A549 (cell line): ENCODE measurements around the gene IGFBP2.

Experiments used
- CBX8 ChIP-seq: fragments of 200-600 bp; sonication (generic); IDR thresholded peaks from 2 replicates; pipeline ENCODE4 v1.6.1; 2016
- CHD2 ChIP-seq: fragments of 150-350 bp; IDR thresholded peaks from 2 replicates; pipeline ENCODE4 v1.6.1; 2014; ENCODE audit warnings: low read length; ENCODE audit not compliant: partially characterized antibody
- CHD4 ChIP-seq: fragments of 200-600 bp; sonication (generic); IDR thresholded peaks from 2 replicates; pipeline ENCODE4 v1.6.1; 2016; ENCODE audit warnings: antibody characterized with exemption, mild to moderate bottlenecking, borderline replicate concordance
- CTCF ChIP-seq: fragments of >200 bp; sonication (Bioruptor Twin); formaldehyde crosslinking; IDR thresholded peaks from 3 replicates; pipeline ENCODE4 v1.5.1; 2016
- ELK1 ChIP-seq: fragments of 150-350 bp; IDR thresholded peaks from 2 replicates; pipeline ENCODE4 v1.6.1; 2014; ENCODE audit warnings: low read depth, mild to moderate bottlenecking, low read length
- FOSL2 ChIP-seq, 2 experiments: fragments of 450-650 bp in 1 of 2; fragments of >200 bp in 1 of 2; sonication (Bioruptor Twin) in 1 of 2; formaldehyde crosslinking; IDR thresholded peaks; 2 replicates each; pipeline versions ENCODE4 v1.5.0 to v1.6.1; 2016 to 2020; ENCODE audit warnings: mild to moderate bottlenecking in 1 of 2, moderate library complexity in 1 of 2
- JUN ChIP-seq, 2 experiments: fragments of >200 bp; sonication (Bioruptor Twin); formaldehyde crosslinking; IDR thresholded peaks; 2 replicates in 1 of 2; 3 replicates in 1 of 2; pipeline ENCODE4 v1.6.1; 2016 to 2017
- MYC ChIP-seq: IDR thresholded peaks from 2 replicates; pipeline ENCODE4 v1.6.1; 2012; ENCODE audit warnings: mild to moderate bottlenecking, inconsistent platforms, low read length, improper control_type of control experiment, borderline replicate concordance
- RFX5 ChIP-seq: fragments of 450-650 bp; IDR thresholded peaks from 2 replicates; pipeline ENCODE4 v1.7.1; 2014; ENCODE audit warnings: antibody characterized with exemption, mild to moderate bottlenecking, moderate library complexity
- TP53 ChIP-seq: fragments of 250-450 bp; sonication (Bioruptor Pico); IDR thresholded peaks from 2 replicates; pipeline ENCODE4 v1.5.0; 2021; ENCODE audit warnings: mild to moderate bottlenecking, moderate library complexity

DNA sequence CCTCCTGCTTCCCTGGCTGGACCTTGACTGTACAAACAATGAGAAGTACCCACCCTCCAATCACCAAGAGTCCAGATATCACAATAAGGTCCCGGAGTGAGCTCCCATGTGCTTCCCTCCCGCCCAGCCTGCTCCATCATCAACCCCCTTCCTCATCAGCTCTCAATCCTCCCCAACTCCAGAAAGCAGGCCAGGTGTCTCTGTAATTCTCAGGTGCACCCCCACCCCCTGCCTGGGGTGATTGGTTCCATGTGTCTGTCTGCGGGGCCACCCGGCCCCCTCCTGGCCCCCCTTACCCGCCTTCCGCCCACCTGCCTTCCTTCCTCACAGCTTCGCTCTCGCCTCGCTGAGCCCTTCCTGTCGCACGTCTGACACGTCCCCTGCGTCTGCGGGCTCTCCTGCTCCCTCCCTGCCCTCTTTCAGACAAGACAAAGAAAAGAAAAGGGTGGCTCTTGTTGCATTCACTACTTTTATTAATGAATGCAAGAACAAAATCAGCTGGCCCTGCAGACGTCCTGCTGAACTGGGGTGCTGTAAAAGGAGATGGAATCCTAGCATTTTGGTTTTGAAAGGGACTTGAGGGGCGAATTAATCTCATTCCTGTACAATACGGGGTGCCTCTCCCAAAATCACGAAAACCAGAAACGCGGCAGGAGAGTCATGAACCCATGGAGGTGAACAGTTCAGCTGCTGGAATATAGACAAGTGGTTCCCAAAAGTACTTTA, 26.5 kb upstream of the IGFBP2 start:
- TF ChIP-seq CBX8, result no peak
- no peak for TF ChIP-seq CTCF
- TF ChIP-seq RFX5, result no peak
- no peak for TF ChIP-seq MYC
- TF ChIP-seq CHD4, result no peak
- no peak for TF ChIP-seq TP53 (CRISPR knock-in tag)
- no peak for TF ChIP-seq CHD2
- TF ChIP-seq FOSL2 (IDR thresholded peaks at IDR 0.05), result no peak
- no peak for TF ChIP-seq FOSL2 (CRISPR knock-in tag; IDR thresholded peaks at IDR 0.05)
- no peak for TF ChIP-seq ELK1
- no peak for TF ChIP-seq JUN (IDR thresholded peaks at IDR 0.05)
